ENCODE measurements around the gene GOLGA8R. TPM values are rescaled to one million over a fixed set of nuclear protein-coding genes. Genes with fewer than 3 reads are reported as not detected.
"Not testable (repeated sequence)": the region's sequence is repeated elsewhere in the genome, so short reads cannot be mapped to it uniquely, and the experiment has no call there.

The GOLGA8R gene
- 3.4 to 8.5 TPM (median 4.4 TPM) in 3 replicates for total RNA-seq
- long read RNA-seq = 0 reads

GRCh38 chr15:30414160-30414559 is at the start of gene GOLGA8R:
Gene GOLGA8R (minus strand): TSS chr15:30414260. CDS start chr15:30414162, 98 bp downstream.
- DNase-seq (ENCODE audit: low spot score); H3K27ac Mint-ChIP-seq (ENCODE audit: unreplicated experiment); H3K9me3 Mint-ChIP-seq (ENCODE audit: low read depth); H3K4me1 Mint-ChIP-seq (ENCODE audit: low read depth); H3K4me3 Mint-ChIP-seq (ENCODE audit: unreplicated experiment); H3K36me3 Mint-ChIP-seq (ENCODE audit: low read depth); H3K27me3 Mint-ChIP-seq (ENCODE audit: low read depth): not testable (repeated sequence)

- not testable (repeated sequence) for H3K4me1 Mint-ChIP-seq (ENCODE audit: low read depth); H3K27ac Mint-ChIP-seq (ENCODE audit: unreplicated experiment); H3K4me3 Mint-ChIP-seq (ENCODE audit: unreplicated experiment); DNase-seq (ENCODE audit: low spot score); H3K9me3 Mint-ChIP-seq (ENCODE audit: low read depth); H3K36me3 Mint-ChIP-seq (ENCODE audit: low read depth); H3K27me3 Mint-ChIP-seq (ENCODE audit: low read depth)
Observed at GRCh38 chr15:30463849-30464248, 49.8 kb upstream of the GOLGA8R start.

GRCh38 chr15:30462176-30462575 is 48.1 kb upstream of the GOLGA8R start:
- H3K27ac Mint-ChIP-seq (ENCODE audit: unreplicated experiment); DNase-seq (ENCODE audit: low spot score); H3K4me3 Mint-ChIP-seq (ENCODE audit: unreplicated experiment); H3K9me3 Mint-ChIP-seq (ENCODE audit: low read depth); H3K36me3 Mint-ChIP-seq (ENCODE audit: low read depth); H3K4me1 Mint-ChIP-seq (ENCODE audit: low read depth); H3K27me3 Mint-ChIP-seq (ENCODE audit: low read depth): not testable (repeated sequence)

GRCh38 chr15:30452702-30453101 is 38.6 kb upstream of the GOLGA8R start:
- DNase-seq (ENCODE audit: low spot score); H3K4me1 Mint-ChIP-seq (ENCODE audit: low read depth); H3K4me3 Mint-ChIP-seq (ENCODE audit: unreplicated experiment); H3K36me3 Mint-ChIP-seq (ENCODE audit: low read depth); H3K27ac Mint-ChIP-seq (ENCODE audit: unreplicated experiment); H3K9me3 Mint-ChIP-seq (ENCODE audit: low read depth); H3K27me3 Mint-ChIP-seq (ENCODE audit: low read depth): not testable (repeated sequence)

GRCh38 chr15:30438348-30438747 is 24.3 kb upstream of the GOLGA8R start:
- H3K27ac Mint-ChIP-seq (ENCODE audit: unreplicated experiment); H3K4me3 Mint-ChIP-seq (ENCODE audit: unreplicated experiment); H3K9me3 Mint-ChIP-seq (ENCODE audit: low read depth); H3K27me3 Mint-ChIP-seq (ENCODE audit: low read depth); H3K36me3 Mint-ChIP-seq (ENCODE audit: low read depth); H3K4me1 Mint-ChIP-seq (ENCODE audit: low read depth); DNase-seq (ENCODE audit: low spot score): not testable (repeated sequence)

GRCh38 chr15:30435878-30436277 is 21.8 kb upstream of the GOLGA8R start:
- not testable (repeated sequence) for H3K36me3 Mint-ChIP-seq (ENCODE audit: low read depth); H3K27me3 Mint-ChIP-seq (ENCODE audit: low read depth); H3K4me1 Mint-ChIP-seq (ENCODE audit: low read depth); H3K4me3 Mint-ChIP-seq (ENCODE audit: unreplicated experiment); H3K27ac Mint-ChIP-seq (ENCODE audit: unreplicated experiment); H3K9me3 Mint-ChIP-seq (ENCODE audit: low read depth)
- peak; percentile 37 for DNase-seq (ENCODE audit: low spot score)

GRCh38 chr15:30420723-30421122 is 6.7 kb upstream of the GOLGA8R start:
- not testable (repeated sequence) for H3K9me3 Mint-ChIP-seq (ENCODE audit: low read depth); H3K36me3 Mint-ChIP-seq (ENCODE audit: low read depth); H3K4me1 Mint-ChIP-seq (ENCODE audit: low read depth); H3K4me3 Mint-ChIP-seq (ENCODE audit: unreplicated experiment); H3K27me3 Mint-ChIP-seq (ENCODE audit: low read depth); H3K27ac Mint-ChIP-seq (ENCODE audit: unreplicated experiment); DNase-seq (ENCODE audit: low spot score)

- H3K27ac Mint-ChIP-seq (ENCODE audit: unreplicated experiment); H3K4me3 Mint-ChIP-seq (ENCODE audit: unreplicated experiment); H3K36me3 Mint-ChIP-seq (ENCODE audit: low read depth); H3K4me1 Mint-ChIP-seq (ENCODE audit: low read depth); H3K27me3 Mint-ChIP-seq (ENCODE audit: low read depth); H3K9me3 Mint-ChIP-seq (ENCODE audit: low read depth): not testable (repeated sequence)
- DNase-seq (ENCODE audit: low spot score) = peak; percentile 17
Observed at GRCh38 chr15:30407636-30408035, 6.4 kb downstream of the GOLGA8R start.

GRCh38 chr15:30398988-30399387 is 15.1 kb downstream of the GOLGA8R start:
- H3K4me1 Mint-ChIP-seq (ENCODE audit: low read depth); H3K4me3 Mint-ChIP-seq (ENCODE audit: unreplicated experiment); H3K27me3 Mint-ChIP-seq (ENCODE audit: low read depth); H3K27ac Mint-ChIP-seq (ENCODE audit: unreplicated experiment); H3K9me3 Mint-ChIP-seq (ENCODE audit: low read depth); H3K36me3 Mint-ChIP-seq (ENCODE audit: low read depth): not testable (repeated sequence)
- peak; percentile 39 for DNase-seq (ENCODE audit: low spot score)
- peak; percentile 61 for TF ChIP-seq CTCF (IDR thresholded peaks at IDR 0.05)

GRCh38 chr15:30393664-30393991 is 20.4 kb downstream of the GOLGA8R start:
- not testable (repeated sequence) for H3K27ac Mint-ChIP-seq (ENCODE audit: unreplicated experiment); H3K27me3 Mint-ChIP-seq (ENCODE audit: low read depth)

GRCh38 chr15:30392766-30393663 is 21.0 kb downstream of the GOLGA8R start, which contains the start of gene CHRFAM7A:
Gene CHRFAM7A (minus strand): TSS chr15:30393540. CDS start chr15:30383351, 10,189 bp downstream.
- H3K36me3 Mint-ChIP-seq (ENCODE audit: low read depth) = not testable (repeated sequence)

More at GRCh38 chr15:30393664-30393991, 20.4 kb downstream of the GOLGA8R start:
- not testable (repeated sequence) for H3K4me3 Mint-ChIP-seq (ENCODE audit: unreplicated experiment); H3K36me3 Mint-ChIP-seq (ENCODE audit: low read depth); DNase-seq (ENCODE audit: low spot score); H3K9me3 Mint-ChIP-seq (ENCODE audit: low read depth); H3K4me1 Mint-ChIP-seq (ENCODE audit: low read depth)

GRCh38 chr15:30386318-30386887 is 27.7 kb downstream of the GOLGA8R start:
- DNase-seq (ENCODE audit: low spot score); H3K27me3 Mint-ChIP-seq (ENCODE audit: low read depth); H3K9me3 Mint-ChIP-seq (ENCODE audit: low read depth); H3K4me3 Mint-ChIP-seq (ENCODE audit: unreplicated experiment); H3K36me3 Mint-ChIP-seq (ENCODE audit: low read depth); H3K27ac Mint-ChIP-seq (ENCODE audit: unreplicated experiment); H3K4me1 Mint-ChIP-seq (ENCODE audit: low read depth): not testable (repeated sequence)

More at GRCh38 chr15:30392766-30393663, 21.0 kb downstream of the GOLGA8R start, which contains the start of gene CHRFAM7A:
- not testable (repeated sequence) for H3K4me1 Mint-ChIP-seq (ENCODE audit: low read depth); H3K27ac Mint-ChIP-seq (ENCODE audit: unreplicated experiment); DNase-seq (ENCODE audit: low spot score); H3K9me3 Mint-ChIP-seq (ENCODE audit: low read depth); H3K27me3 Mint-ChIP-seq (ENCODE audit: low read depth); H3K4me3 Mint-ChIP-seq (ENCODE audit: unreplicated experiment)
